BJ (cell line): Measurements from ENCODE around the gene HIRIP3. TPM values are rescaled to one million over a fixed set of nuclear protein-coding genes. Genes with fewer than 3 reads are reported as not detected.

Experiments
- CTCF ChIA-PET: fragments of 350-600 bp; formaldehyde crosslinking; extraction: SDS; loops from one replicate; lab custom pipeline; 2021; ENCODE audit warnings: antibody characterized with exemption, inconsistent platforms; lab: Yijun Ruan, JAX
- POLR2A ChIA-PET: fragments of 300-600 bp; sonication (Branson Sonifier 250); formaldehyde crosslinking; extraction: SDS; loops from one replicate; lab custom pipeline; 2021; ENCODE audit warnings: antibody characterized with exemption; lab: Charles Lee
- DNase-seq: peaks from one replicate; pipeline ENCODE4 v3.0.0-alpha.2; 2011; ENCODE audit warnings: low read depth
- H3K27me3 ChIP-seq: 2 replicates; pipeline ENCODE4 v1.6.0; 2011; ENCODE audit warnings: low read length; ENCODE audit not compliant: control insufficient read depth, insufficient read depth
- H3K36me3 ChIP-seq: 2 replicates; pipeline ENCODE4 v1.5.1; 2011; ENCODE audit warnings: low read length; ENCODE audit not compliant: control insufficient read depth, insufficient read depth
- H3K4me3 ChIP-seq: 2 replicates; pipeline ENCODE4 v1.5.1; 2011; ENCODE audit warnings: low read depth, mild to moderate bottlenecking, control low read depth, low read length
- CTCF ChIP-seq: IDR thresholded peaks from 2 replicates; pipeline ENCODE4 v1.5.1; 2011; ENCODE audit warnings: low read depth, mild to moderate bottlenecking, control low read depth, inconsistent platforms, low read length, moderate library complexity; ENCODE audit not compliant: insufficient read depth
- polyA plus RNA-seq: library from polyadenylated mRNA; depleted of rRNA; stranded (reverse); fragments of >200 nt; gene quantifications from 2 replicates; pipeline ENCODE4 v1.2.3, GENCODE V29; 2011

HIRIP3 gene
- polyA plus RNA-seq, 1 experiment = 9.6 TPM

GRCh38 chr16:29992344-29992967, 3.0 kb downstream of the HIRIP3 start:
- ChIA-PET POLR2A (no interaction called here), CTCF (no interaction called here)
- no peak for DNase-seq
- Histone ChIP-seq H3K36me3 (peaks cover 41% of the 10 kb centered on the region), H3K27me3 (no peaks in the 10 kb centered on the region), H3K4me3 (no peak overlapping the region)
- no peak for TF ChIP-seq CTCF

GRCh38 chr16:29991571-29991904, 3.9 kb downstream of the HIRIP3 start:
- Histone ChIP-seq H3K4me3 (no peak overlapping the region), H3K27me3 (no peaks in the 10 kb centered on the region), H3K36me3 (peaks cover 49% of the 10 kb centered on the region)
- DNase-seq = no peak
- ChIA-PET POLR2A (no interaction called here), CTCF (no interaction called here)
- TF ChIP-seq CTCF = no peak

- no peak for DNase-seq
- Histone ChIP-seq H3K36me3 (peaks cover 53% of the 10 kb centered on the region), H3K27me3 (no peaks in the 10 kb centered on the region), H3K4me3 (no peak overlapping the region)
- ChIA-PET CTCF (no interaction called here), POLR2A (no interaction called here)
- TF ChIP-seq CTCF = no peak
These were observed 4.4 kb downstream of the HIRIP3 start for GRCh38 chr16:29990883-29991570.

GRCh38 chr16:29990034-29990433, 5.4 kb downstream of the HIRIP3 start:
- H3K4me3 ChIP-seq = no peak overlapping the region
- peaks cover 61% of the 10 kb centered on the region for H3K36me3 ChIP-seq
- CTCF ChIA-PET = interaction anchor here (0.9 to 1.7 kb wide), 3 partner anchors 13 to 32 kb away, joined by 3 read pairs; no protein-coding TSS in a partner anchor
- no peaks in the 10 kb centered on the region for H3K27me3 ChIP-seq
- TF ChIP-seq CTCF = no peak
- DNase-seq = no peak
- POLR2A ChIA-PET = no interaction called here

GRCh38 chr16:29989111-29989858, 6.1 kb downstream of the HIRIP3 start:
- H3K27me3 ChIP-seq = no peaks in the 10 kb centered on the region
- H3K4me3 ChIP-seq = no peak overlapping the region
- ChIA-PET CTCF (interaction anchor here (0.6 to 1.7 kb wide), 4 partner anchors 12 to 52 kb away, joined by 3 to 4 read pairs (median 3); no protein-coding TSS in a partner anchor), POLR2A (no interaction called here)
- no peak for DNase-seq
- H3K36me3 ChIP-seq = peaks cover 63% of the 10 kb centered on the region
- no peak for TF ChIP-seq CTCF
